SK-N-SH treated with all-trans-retinoic acid at 6 μM for 48 hours (cell line): ENCODE results near the gene HELZ.

Source experiments
- ARNTL ChIP-seq: fragments of 450-650 bp; formaldehyde crosslinking; IDR thresholded peaks from 2 replicates; pipeline ENCODE4 v1.5.0; 2020; ENCODE audit warnings: low read depth, mild to moderate bottlenecking, moderate library complexity, borderline replicate concordance
- OSR1 ChIP-seq: fragments of 250-450 bp; sonication (Bioruptor Pico); IDR thresholded peaks from 2 replicates; pipeline ENCODE4 v1.8.0; 2022; ENCODE audit warnings: moderate library complexity, mild to moderate bottlenecking, inconsistent platforms
- TF ChIP-seq, protein P1 (sequence below): fragments of 250-450 bp; sonication (Bioruptor Pico); IDR thresholded peaks from 2 replicates; pipeline ENCODE4 v1.8.0; 2020; ENCODE audit warnings: mild to moderate bottlenecking, moderate library complexity, borderline replicate concordance

DNA sequence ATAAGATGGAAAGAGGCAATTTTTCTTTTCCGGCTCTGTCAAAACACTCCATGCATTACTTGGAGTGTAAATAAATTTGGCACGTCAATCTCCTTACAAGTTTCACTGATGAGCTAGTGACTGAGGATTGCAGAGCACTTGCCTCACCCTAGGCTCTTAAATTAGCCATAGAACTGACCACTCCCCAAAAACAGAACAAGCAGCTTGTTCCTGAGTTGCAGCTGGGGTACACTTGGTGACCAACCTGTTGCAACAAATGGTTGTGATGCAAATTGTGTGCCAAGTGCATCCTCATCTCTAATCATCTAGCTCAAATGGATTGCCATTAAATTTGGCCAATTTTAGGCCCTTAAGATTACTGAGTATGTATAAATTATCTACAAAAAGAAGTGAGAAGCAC is 133.7 kb downstream of the HELZ start:
- no peak for TF ChIP-seq ARNTL (CRISPR knock-in tag)
- TF ChIP-seq, protein P1, sequence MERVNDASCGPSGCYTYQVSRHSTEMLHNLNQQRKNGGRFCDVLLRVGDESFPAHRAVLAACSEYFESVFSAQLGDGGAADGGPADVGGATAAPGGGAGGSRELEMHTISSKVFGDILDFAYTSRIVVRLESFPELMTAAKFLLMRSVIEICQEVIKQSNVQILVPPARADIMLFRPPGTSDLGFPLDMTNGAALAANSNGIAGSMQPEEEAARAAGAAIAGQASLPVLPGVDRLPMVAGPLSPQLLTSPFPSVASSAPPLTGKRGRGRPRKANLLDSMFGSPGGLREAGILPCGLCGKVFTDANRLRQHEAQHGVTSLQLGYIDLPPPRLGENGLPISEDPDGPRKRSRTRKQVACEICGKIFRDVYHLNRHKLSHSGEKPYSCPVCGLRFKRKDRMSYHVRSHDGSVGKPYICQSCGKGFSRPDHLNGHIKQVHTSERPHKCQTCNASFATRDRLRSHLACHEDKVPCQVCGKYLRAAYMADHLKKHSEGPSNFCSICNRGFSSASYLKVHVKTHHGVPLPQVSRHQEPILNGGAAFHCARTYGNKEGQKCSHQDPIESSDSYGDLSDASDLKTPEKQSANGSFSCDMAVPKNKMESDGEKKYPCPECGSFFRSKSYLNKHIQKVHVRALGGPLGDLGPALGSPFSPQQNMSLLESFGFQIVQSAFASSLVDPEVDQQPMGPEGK = no peak
- no peak for TF ChIP-seq OSR1 (CRISPR knock-in tag)
